Measurements from ENCODE around the gene RPL36AL.
A peak's percentile ranks its signal among the peaks of the same experiment; 100 is the strongest.
"Not testable (repeated sequence)": the region's sequence is repeated elsewhere in the genome, so short reads cannot be mapped to it uniquely, and the experiment has no call there.

The RPL36AL gene

GRCh38 chr14:49620182-49621113 lies at the start of gene RPL36AL, which contains the start of gene MGAT2:
RPL36AL (minus strand) TSS chr14:49620626; CDS start chr14:49619104, 1,522 bp downstream.
MGAT2 (plus strand) TSS chr14:49620799; CDS start chr14:49621269, 470 bp downstream.
- peak within 1 kb of the TSS; percentile 97 for H3K4me3 Mint-ChIP-seq
- ATAC-seq = peak; percentile 95
- peak; percentile 97 for DNase-seq
- peaks cover 56% of the 10 kb centered on the region for H3K36me3 Mint-ChIP-seq (ENCODE audit: low read depth)
- H3K9me3 Mint-ChIP-seq = no peaks in the 10 kb centered on the region
- H3K27ac Mint-ChIP-seq = peak within 1 kb of the TSS; percentile 98
- peaks cover 55% of the 10 kb centered on the region for H3K4me1 Mint-ChIP-seq
- no peaks in the 10 kb centered on the region for H3K27me3 Mint-ChIP-seq

GRCh38 chr14:49659526-49660455 lies 39.4 kb upstream of the RPL36AL start:
- H3K36me3 Mint-ChIP-seq (ENCODE audit: low read depth) = peaks cover 16% of the 10 kb centered on the region
- H3K27ac Mint-ChIP-seq = no peak overlapping the region
- no peaks in the 10 kb centered on the region for H3K27me3 Mint-ChIP-seq
- ATAC-seq (no peak), DNase-seq (no peak)
- H3K4me3 Mint-ChIP-seq = no peak overlapping the region
- H3K9me3 Mint-ChIP-seq = no peaks in the 10 kb centered on the region
- H3K4me1 Mint-ChIP-seq = no peaks in the 10 kb centered on the region

- not testable (repeated sequence) for ATAC-seq; H3K36me3 Mint-ChIP-seq (ENCODE audit: low read depth); H3K27me3 Mint-ChIP-seq; H3K4me1 Mint-ChIP-seq; DNase-seq; H3K4me3 Mint-ChIP-seq; H3K27ac Mint-ChIP-seq; H3K9me3 Mint-ChIP-seq
Observed at GRCh38 chr14:49657500-49657899, 37.1 kb upstream of the RPL36AL start.

- DNase-seq (no peak), ATAC-seq (no peak)
- H3K27me3 Mint-ChIP-seq = no peaks in the 10 kb centered on the region
- peaks cover 13% of the 10 kb centered on the region for H3K36me3 Mint-ChIP-seq (ENCODE audit: low read depth)
- no peaks in the 10 kb centered on the region for H3K9me3 Mint-ChIP-seq
- H3K27ac Mint-ChIP-seq = no peak overlapping the region
- H3K4me1 Mint-ChIP-seq = no peaks in the 10 kb centered on the region
- H3K4me3 Mint-ChIP-seq = no peak overlapping the region
Observed at GRCh38 chr14:49654511-49654910, 34.1 kb upstream of the RPL36AL start.

- Mint-ChIP-seq H3K36me3 (ENCODE audit: low read depth) (peaks cover 12% of the 10 kb centered on the region), H3K27ac (no peak overlapping the region), H3K4me1 (no peaks in the 10 kb centered on the region), H3K9me3 (no peaks in the 10 kb centered on the region), H3K27me3 (no peaks in the 10 kb centered on the region), H3K4me3 (no peak overlapping the region)
- DNase-seq (no peak), ATAC-seq (no peak)
Observed at GRCh38 chr14:49653508-49653907, 33.1 kb upstream of the RPL36AL start.

- no peaks in the 10 kb centered on the region for H3K27me3 Mint-ChIP-seq
- no peak overlapping the region for H3K4me3 Mint-ChIP-seq
- peaks cover 40% of the 10 kb centered on the region for H3K4me1 Mint-ChIP-seq
- H3K27ac Mint-ChIP-seq = peak overlapping the region; percentile 24
- H3K36me3 Mint-ChIP-seq (ENCODE audit: low read depth) = peaks cover 35% of the 10 kb centered on the region
- DNase-seq = no peak
- no peaks in the 10 kb centered on the region for H3K9me3 Mint-ChIP-seq
- ATAC-seq = no peak
Observed at GRCh38 chr14:49642163-49642562, 21.7 kb upstream of the RPL36AL start.

GRCh38 chr14:49641697-49642129 lies 21.3 kb upstream of the RPL36AL start:
- no peaks in the 10 kb centered on the region for H3K9me3 Mint-ChIP-seq
- DNase-seq (no peak), ATAC-seq (no peak)
- H3K4me1 Mint-ChIP-seq = peaks cover 42% of the 10 kb centered on the region
- peaks cover 35% of the 10 kb centered on the region for H3K36me3 Mint-ChIP-seq (ENCODE audit: low read depth)
- peak overlapping the region; percentile 24 for H3K27ac Mint-ChIP-seq
- no peak overlapping the region for H3K4me3 Mint-ChIP-seq
- H3K27me3 Mint-ChIP-seq = no peaks in the 10 kb centered on the region

GRCh38 chr14:49640540-49641417 lies 20.4 kb upstream of the RPL36AL start:
- Mint-ChIP-seq H3K4me3 (no peak overlapping the region), H3K36me3 (ENCODE audit: low read depth) (peaks cover 42% of the 10 kb centered on the region), H3K27ac (peak overlapping the region; percentile 47), H3K9me3 (no peaks in the 10 kb centered on the region), H3K27me3 (no peaks in the 10 kb centered on the region), H3K4me1 (peaks cover 50% of the 10 kb centered on the region)
- DNase-seq (no peak), ATAC-seq (no peak)

- peaks cover 54% of the 10 kb centered on the region for H3K4me1 Mint-ChIP-seq
- no peaks in the 10 kb centered on the region for H3K27me3 Mint-ChIP-seq
- no peaks in the 10 kb centered on the region for H3K9me3 Mint-ChIP-seq
- peak overlapping the region; percentile 32 for H3K4me3 Mint-ChIP-seq
- H3K36me3 Mint-ChIP-seq (ENCODE audit: low read depth) = peaks cover 49% of the 10 kb centered on the region
- no peak for DNase-seq
- H3K27ac Mint-ChIP-seq = peak overlapping the region; percentile 31
- no peak for ATAC-seq
Observed at GRCh38 chr14:49637534-49638078, 17.2 kb upstream of the RPL36AL start.

- DNase-seq (no peak), ATAC-seq (no peak)
- peaks cover 52% of the 10 kb centered on the region for H3K36me3 Mint-ChIP-seq (ENCODE audit: low read depth)
- no peaks in the 10 kb centered on the region for H3K9me3 Mint-ChIP-seq
- H3K4me3 Mint-ChIP-seq = peak overlapping the region; percentile 99
- no peaks in the 10 kb centered on the region for H3K27me3 Mint-ChIP-seq
- H3K27ac Mint-ChIP-seq = peak overlapping the region; percentile 71
- H3K4me1 Mint-ChIP-seq = peaks cover 51% of the 10 kb centered on the region
Observed at GRCh38 chr14:49636866-49637265, 16.4 kb upstream of the RPL36AL start.

GRCh38 chr14:49634547-49635334 lies 14.3 kb upstream of the RPL36AL start, which contains the start of gene DNAAF2:
DNAAF2 (minus strand) TSS chr14:49635244; CDS start chr14:49635149, 95 bp downstream.
- Mint-ChIP-seq H3K4me3 (peak within 1 kb of the TSS; percentile 99), H3K27me3 (no peaks in the 10 kb centered on the region), H3K36me3 (ENCODE audit: low read depth) (peaks cover 50% of the 10 kb centered on the region), H3K4me1 (peaks cover 51% of the 10 kb centered on the region), H3K9me3 (no peaks in the 10 kb centered on the region), H3K27ac (peak within 1 kb of the TSS; percentile 98)
- peak; percentile 64 for DNase-seq
- ATAC-seq = peak; percentile 37

GRCh38 chr14:49633640-49634546 lies 13.5 kb upstream of the RPL36AL start:
- Mint-ChIP-seq H3K27me3 (no peaks in the 10 kb centered on the region), H3K4me1 (peaks cover 54% of the 10 kb centered on the region), H3K27ac (peak overlapping the region; percentile 95), H3K4me3 (peak overlapping the region; percentile 99), H3K36me3 (ENCODE audit: low read depth) (peaks cover 45% of the 10 kb centered on the region), H3K9me3 (no peaks in the 10 kb centered on the region)
- peak; percentile 89 for ATAC-seq
- DNase-seq = peak; percentile 96
